Adrenal gland (tissue), 12 donors: ENCODE measurements around the gene FRMD8. TPM values are rescaled to one million over a fixed set of nuclear protein-coding genes. Genes with fewer than 3 reads are reported as not detected.

Experiments
- DNase-seq, 7 donors: peaks; one replicate each; pipeline ENCODE4 v3.0.0-alpha.2; 2019 to 2020
- H3K27ac ChIP-seq, 5 donors: fragments of 200-600 bp; sonication (generic) in 4 of 5; 1 replicate in 3 of 5; 2 replicates in 2 of 5; pipeline versions ENCODE4 v1.5.1 to v1.8.0; 2016 to 2020; ENCODE audit warnings: mild to moderate bottlenecking in 1 of 5
- H3K27me3 ChIP-seq: fragments of 200-600 bp; 2 replicates; pipeline ENCODE4 v1.8.0; 2021
- H3K36me3 ChIP-seq, 2 donors: fragments of 200-600 bp; replicated peaks in 1 of 2; 1 replicate in 1 of 2; 2 replicates in 1 of 2; pipeline versions ENCODE4 v1.5.1 to v1.8.0; 2018 to 2022
- H3K4me1 ChIP-seq, 2 donors: fragments of 200-600 bp; replicated peaks in 1 of 2; 1 replicate in 1 of 2; 2 replicates in 1 of 2; pipeline versions ENCODE4 v1.5.1 to v1.8.0; 2018 to 2021
- H3K4me3 ChIP-seq, 4 donors: fragments of 200-600 bp; sonication (generic) in 3 of 4; one replicate each; pipeline ENCODE4 v1.5.1; 2016 to 2018
- H3K9me3 ChIP-seq, 3 donors: fragments of 200-600 bp; sonication (generic) in 1 of 3; replicated peaks in 1 of 3; 1 replicate in 2 of 3; 2 replicates in 1 of 3; pipeline versions ENCODE4 v1.5.1 to v1.8.0; 2016 to 2021
- POLR2A ChIP-seq, 2 donors: fragments of 450-650 bp; IDR thresholded peaks; one replicate each; pipeline ENCODE4 v1.6.1; 2017; ENCODE audit warnings: antibody characterized with exemption in 2 of 2, mild to moderate bottlenecking in 2 of 2, moderate library complexity in 1 of 2
- WGBS, 4 donors: extraction: QIAGEN DNeasy Blood & Tissue Kit in 2 of 4; methylation state at CpG; one replicate each; pipeline versions ENCODE4 v1.1.5 to v1.1.7; 2013 to 2017; 5-methylcytosine and 5-hydroxymethylcytosine counted together
- intact Hi-C, 2 donors: fragments of 100-400 bp; cut with DNase I; formaldehyde crosslinking; loops; one replicate each; pipeline versions ENCODE4 v1.14.1 to v1.15.0; 2022 to 2023
- polyA plus RNA-seq, 3 donors: library from polyadenylated mRNA; stranded (reverse); fragments of 200-250 nt in 2 of 3; fragments of 350-450 nt in 1 of 3; fragmentation: Illumina TruSeq in 1 of 3; extraction: RNeasy Lipid Tissue Mini Kit (QIAGEN cat#74804) in 1 of 3; gene quantifications; one replicate each; pipeline ENCODE4 v1.2.3, GENCODE V29; 2013 to 2014
- total RNA-seq, 9 donors: library from RNA; depleted of rRNA in 4 of 9; stranded (reverse); fragments of >200 nt in 4 of 9; fragments of 120-200 nt in 1 of 9; fragmentation: NEBNext Ultra II Directional in 1 of 9; extraction: Animal tissue kit (Norgen Biotek cat#: 25700) in 1 of 9; gene quantifications; one replicate each; pipeline versions ENCODE4 v1.1.0 to v1.2.4, GENCODE V29; 2013 to 2023
- TF ChIP-seq, protein P1 (sequence below), 6 experiments: fragments of 450-650 bp in 4 of 6; fragments of 200-600 bp in 2 of 6; sonication (generic) in 1 of 6; IDR thresholded peaks; 1 replicate in 5 of 6; 2 replicates in 1 of 6; pipeline versions ENCODE4 v1.5.1 to v1.8.0; 2016 to 2021; ENCODE audit warnings: antibody characterized with exemption in 6 of 6, mild to moderate bottlenecking in 2 of 6, moderate library complexity in 1 of 6
- donor health status: healthy with polysubstance abuse.
- donor health status: Bipolar disorder and iron deficiency.
- donor health status: DM: yes; HTN: yes; CAD: no.
- donor health status: DM: no; HTN: no; CAD: no.
- donor health status: DM: no; HTN: no; CAD: no.
- donor health status: DM: yes; HTN: yes; CAD: no.

Gene FRMD8
- total and polyA plus RNA-seq, 12 donors, result 5.3 to 52.1 (median 33.9) TPM

- Histone ChIP-seq H3K27me3 (no peaks in the 10 kb centered on the region), H3K4me3 (peak overlapping the region in 2 of 4 donors; percentile 41 to 79), H3K9me3 (no peaks in the 10 kb centered on the region), H3K4me1 (peaks cover 17 to 22% of the 10 kb centered on the region in 2 donors), H3K36me3 (peaks cover 0 to 40% of the 10 kb centered on the region in 2 donors), H3K27ac (peak overlapping the region in 4 of 5 donors; percentile 15 to 79 (median 66))
- intact Hi-C loops, result no loop called here
- TF ChIP-seq POLR2A (IDR thresholded peaks at IDR 0.05), result no peak
- TF ChIP-seq, protein P1, sequence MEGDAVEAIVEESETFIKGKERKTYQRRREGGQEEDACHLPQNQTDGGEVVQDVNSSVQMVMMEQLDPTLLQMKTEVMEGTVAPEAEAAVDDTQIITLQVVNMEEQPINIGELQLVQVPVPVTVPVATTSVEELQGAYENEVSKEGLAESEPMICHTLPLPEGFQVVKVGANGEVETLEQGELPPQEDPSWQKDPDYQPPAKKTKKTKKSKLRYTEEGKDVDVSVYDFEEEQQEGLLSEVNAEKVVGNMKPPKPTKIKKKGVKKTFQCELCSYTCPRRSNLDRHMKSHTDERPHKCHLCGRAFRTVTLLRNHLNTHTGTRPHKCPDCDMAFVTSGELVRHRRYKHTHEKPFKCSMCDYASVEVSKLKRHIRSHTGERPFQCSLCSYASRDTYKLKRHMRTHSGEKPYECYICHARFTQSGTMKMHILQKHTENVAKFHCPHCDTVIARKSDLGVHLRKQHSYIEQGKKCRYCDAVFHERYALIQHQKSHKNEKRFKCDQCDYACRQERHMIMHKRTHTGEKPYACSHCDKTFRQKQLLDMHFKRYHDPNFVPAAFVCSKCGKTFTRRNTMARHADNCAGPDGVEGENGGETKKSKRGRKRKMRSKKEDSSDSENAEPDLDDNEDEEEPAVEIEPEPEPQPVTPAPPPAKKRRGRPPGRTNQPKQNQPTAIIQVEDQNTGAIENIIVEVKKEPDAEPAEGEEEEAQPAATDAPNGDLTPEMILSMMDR (IDR thresholded peaks at IDR 0.05), result no peak
- 7 to 24% (median 16%) methylated on average over 16 of the region's 16 CpGs for WGBS, 4 donors
- DNase-seq, result peak in 1 of 7 donors; percentile 54
Measured at GRCh38 chr11:65353900-65354264, 32.6 kb upstream of the FRMD8 start.

GRCh38 chr11:65354265-65355012 lies 32.0 kb upstream of the FRMD8 start, which contains the start of gene TIGD3:
Gene TIGD3, plus strand, starts transcription at chr11:65354751. Its CDS starts 1,058 bp downstream, at chr11:65355809.
- Histone ChIP-seq H3K4me1 (peaks cover 17 to 22% of the 10 kb centered on the region in 2 donors), H3K27ac (peak within 1 kb of the TSS in 4 of 5 donors; percentile 15 to 79 (median 66)), H3K27me3 (no peaks in the 10 kb centered on the region), H3K4me3 (peak within 1 kb of the TSS in 2 of 4 donors; percentile 41 to 79), H3K36me3 (peaks cover 0 to 35% of the 10 kb centered on the region in 2 donors), H3K9me3 (no peaks in the 10 kb centered on the region)
- TF ChIP-seq, protein P1 (IDR thresholded peaks at IDR 0.05), result no peak
- peak; percentile 74 for TF ChIP-seq POLR2A (IDR thresholded peaks at IDR 0.05)
- peak; percentile 96 to 99 (median 98) for DNase-seq
- 0 to 1% (median 1%) methylated on average over 18 to 79 of the region's 79 CpGs for WGBS, 4 donors
- intact Hi-C loops, result loop anchor here in 1 of 2 donors (5.0 kb wide), 1 partner anchor 158 kb away; no protein-coding TSS in a partner anchor

DNA sequence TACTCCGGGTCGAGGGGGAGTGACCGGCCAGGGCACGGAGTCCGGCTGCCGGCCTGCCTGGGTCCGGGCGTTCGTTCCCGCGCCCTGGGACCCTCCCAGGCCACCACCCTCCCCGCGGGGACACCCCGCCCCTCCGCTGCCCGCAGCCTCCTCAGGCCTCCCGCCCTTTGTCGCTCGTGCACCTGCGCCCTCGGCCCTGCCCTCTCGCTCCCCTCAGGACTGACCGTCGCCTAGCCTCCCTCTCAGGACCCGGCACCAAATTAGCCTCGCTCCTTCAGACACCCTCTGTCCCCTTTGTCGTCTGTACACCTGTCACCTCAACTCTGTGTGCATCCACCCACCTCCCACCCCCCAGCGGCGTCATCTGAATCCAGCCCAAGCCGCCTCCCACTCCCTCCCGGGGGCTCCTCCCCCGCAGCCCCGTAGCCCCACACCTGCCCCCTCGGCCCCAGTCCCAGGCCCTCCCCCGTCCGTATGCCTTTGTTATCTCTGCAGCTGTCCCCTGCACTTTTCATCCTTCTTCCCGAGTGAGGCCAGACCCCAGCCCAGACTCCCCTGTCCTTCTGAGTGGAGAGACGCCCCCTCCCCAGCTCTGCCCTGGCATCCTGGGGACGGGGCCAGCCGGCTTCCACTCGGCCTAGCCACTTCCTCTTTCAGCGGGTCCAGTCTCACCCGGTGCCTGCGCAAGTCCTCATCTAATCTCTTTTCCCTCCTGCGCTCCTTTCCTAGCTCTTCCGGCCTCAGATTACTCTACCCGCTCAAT lies 31.2 kb upstream of the FRMD8 start:
- peak overlapping the region in 2 of 4 donors; percentile 41 to 79 for H3K4me3 ChIP-seq
- no peaks in the 10 kb centered on the region for H3K9me3 ChIP-seq
- TF ChIP-seq, protein P1 (IDR thresholded peaks at IDR 0.05), result no peak
- TF ChIP-seq POLR2A (IDR thresholded peaks at IDR 0.05), result no peak
- H3K4me1 ChIP-seq, result peaks cover 17 to 22% of the 10 kb centered on the region in 2 donors
- H3K27ac ChIP-seq, result peak overlapping the region in 1 of 5 donors; percentile 52
- WGBS, 4 donors, result 3 to 9% (median 5%) methylated on average over 20 to 47 of the region's 47 CpGs
- H3K27me3 ChIP-seq, result no peaks in the 10 kb centered on the region
- intact Hi-C loops, result loop anchor here in 1 of 2 donors (5.0 kb wide), 1 partner anchor 157 kb away; no protein-coding TSS in a partner anchor
- peak in 4 of 7 donors; percentile 31 to 68 (median 45) for DNase-seq
- H3K36me3 ChIP-seq, result peaks cover 0 to 27% of the 10 kb centered on the region in 2 donors
